Pons (tissue), 1 donor: ENCODE results near the gene RAB5IF.
"Not testable (repeated sequence)": the region's sequence is repeated elsewhere in the genome, so short reads cannot be mapped to it uniquely, and the experiment has no call there.

Experiments
- DNase-seq: peaks from one replicate; pipeline ENCODE4 v3.0.0-alpha.2; 2016; ENCODE audit warnings: low spot score

RAB5IF gene

GRCh38 chr20:36629719-36630681, 24.4 kb downstream of the RAB5IF start:
- DNase-seq, result no peak

- no peak for DNase-seq
These were observed 26.1 kb downstream of the RAB5IF start for GRCh38 chr20:36631646-36632045.

- no peak for DNase-seq
These were observed 26.5 kb downstream of the RAB5IF start for GRCh38 chr20:36632147-36632486.

GRCh38 chr20:36632487-36633284, 27.1 kb downstream of the RAB5IF start:
- DNase-seq, result no peak

GRCh38 chr20:36633285-36633772, 27.8 kb downstream of the RAB5IF start:
- DNase-seq, result no peak

- DNase-seq, result no peak
These were observed 28.8 kb downstream of the RAB5IF start for GRCh38 chr20:36634342-36634741.

GRCh38 chr20:36638876-36639400, 33.4 kb downstream of the RAB5IF start:
- DNase-seq, result not testable (repeated sequence)

GRCh38 chr20:36641506-36641843, 35.9 kb downstream of the RAB5IF start:
- DNase-seq, result no peak

GRCh38 chr20:36642136-36642535, 36.6 kb downstream of the RAB5IF start:
- no peak for DNase-seq

GRCh38 chr20:36644032-36644705, 38.6 kb downstream of the RAB5IF start:
- no peak for DNase-seq

- DNase-seq, result no peak
These were observed 39.1 kb downstream of the RAB5IF start for GRCh38 chr20:36644706-36645095.

GRCh38 chr20:36645353-36645752, 39.8 kb downstream of the RAB5IF start:
- DNase-seq, result no peak

GRCh38 chr20:36645998-36646397, 40.4 kb downstream of the RAB5IF start, which contains the start of gene SLA2:
Gene SLA2 (minus strand): TSS chr20:36646196. CDS start chr20:36641335, 4,861 bp downstream.
- DNase-seq, result no peak

GRCh38 chr20:36646678-36647077, 41.1 kb downstream of the RAB5IF start:
- no peak for DNase-seq

GRCh38 chr20:36647196-36648121, 41.9 kb downstream of the RAB5IF start:
- DNase-seq, result no peak

- DNase-seq, result no peak
These were observed 47.9 kb downstream of the RAB5IF start for GRCh38 chr20:36653456-36653855.

- DNase-seq, result no peak
These were observed 48.9 kb downstream of the RAB5IF start for GRCh38 chr20:36654506-36654905.

- no peak for DNase-seq
These were observed 49.4 kb downstream of the RAB5IF start for GRCh38 chr20:36655004-36655403.

GRCh38 chr20:36656733-36657132, 51.2 kb downstream of the RAB5IF start:
- no peak for DNase-seq

GRCh38 chr20:36658300-36658699, 52.7 kb downstream of the RAB5IF start:
- no peak for DNase-seq
